HEK293 (cell line): Measurements from ENCODE around the gene ANKRD45.
A peak's percentile ranks its signal among the peaks of the same experiment; 100 is the strongest.
"Not testable (repeated sequence)": the region's sequence is repeated elsewhere in the genome, so short reads cannot be mapped to it uniquely, and the experiment has no call there.

Experiments used
- CTCF ChIA-PET: fragments of 350-600 bp; formaldehyde crosslinking; extraction: SDS; loops from one replicate; lab custom pipeline; 2021; ENCODE audit warnings: antibody characterized with exemption; lab: Yijun Ruan, JAX
- POLR2A ChIA-PET: fragments of 300-600 bp; formaldehyde crosslinking; extraction: SDS; loops from one replicate; lab custom pipeline; 2020; ENCODE audit warnings: antibody characterized with exemption, inconsistent platforms; lab: Yijun Ruan, JAX
- H3K27ac ChIP-seq: fragments of 200-500 bp; sonication (Bioruptor generic); 2 replicates; pipeline ENCODE4 v1.5.1; 2014; ENCODE audit warnings: low read depth, low read length, control low read depth, inconsistent platforms; ENCODE audit errors: extremely low read depth
- H3K36me3 ChIP-seq, 2 experiments: fragments of 200-500 bp in 1 of 2; sonication (Bioruptor generic) in 1 of 2; 1 replicate in 1 of 2; 2 replicates in 1 of 2; pipeline ENCODE4 v1.5.1; 2014 to 2017; ENCODE audit warnings: inconsistent platforms in 2 of 2, low read length in 2 of 2; ENCODE audit not compliant: control insufficient read depth in 2 of 2, insufficient read depth in 1 of 2
- H3K4me1 ChIP-seq: fragments of 200-500 bp; sonication (Bioruptor generic); 2 replicates; pipeline ENCODE4 v1.5.1; 2014; ENCODE audit warnings: mild to moderate bottlenecking, low read length, inconsistent platforms; ENCODE audit not compliant: control insufficient read depth, insufficient read depth
- H3K4me3 ChIP-seq: 2 replicates; pipeline ENCODE4 v1.5.1; 2011; ENCODE audit warnings: low read depth, mild to moderate bottlenecking, control low read depth, low read length, moderate library complexity
- H3K9me3 ChIP-seq: fragments of 200-500 bp; sonication (Bioruptor generic); 2 replicates; pipeline ENCODE4 v1.5.1; 2014; ENCODE audit warnings: low read depth, low read length, inconsistent platforms; ENCODE audit not compliant: control insufficient read depth, insufficient read depth
- ELK4 ChIP-seq: IDR thresholded peaks from 2 replicates; pipeline ENCODE4 v1.6.1; 2011; ENCODE audit warnings: mild to moderate bottlenecking, low read depth, low read length, borderline replicate concordance
- GLIS2 ChIP-seq: fragments of 450-650 bp; formaldehyde crosslinking; IDR thresholded peaks from 2 replicates; pipeline ENCODE4 v1.5.1; 2016; ENCODE audit warnings: missing biosample characterization, missing genetic modification characterization
- PRDM1 ChIP-seq: fragments of 450-650 bp; formaldehyde crosslinking; IDR thresholded peaks from 2 replicates; pipeline ENCODE4; 2016; ENCODE audit warnings: missing biosample characterization, missing genetic modification characterization
- PRDM6 ChIP-seq: fragments of 450-650 bp; formaldehyde crosslinking; IDR thresholded peaks from 2 replicates; pipeline ENCODE4 v1.5.1; 2017; ENCODE audit warnings: missing biosample characterization, missing genetic modification characterization
- ZNF146 ChIP-seq: fragments of 450-650 bp; formaldehyde crosslinking; IDR thresholded peaks from 2 replicates; pipeline ENCODE4 v1.5.1; 2016; ENCODE audit warnings: missing biosample characterization, missing genetic modification characterization
- ZNF148 ChIP-seq: fragments of 450-650 bp; formaldehyde crosslinking; IDR thresholded peaks from 2 replicates; pipeline ENCODE4 v1.5.0; 2017; ENCODE audit warnings: missing biosample characterization, missing genetic modification characterization, borderline replicate concordance
- ZNF175 ChIP-seq: fragments of 450-650 bp; formaldehyde crosslinking; IDR thresholded peaks from 2 replicates; pipeline ENCODE4 v1.5.1; 2016; ENCODE audit warnings: missing biosample characterization, missing genetic modification characterization
- ZNF184 ChIP-seq: fragments of 450-650 bp; IDR thresholded peaks from 2 replicates; pipeline ENCODE4 v1.5.1; 2018; ENCODE audit warnings: missing biosample characterization, mild to moderate bottlenecking, missing genetic modification characterization
- ZNF2 ChIP-seq: fragments of 450-650 bp; formaldehyde crosslinking; IDR thresholded peaks from 2 replicates; pipeline ENCODE4 v1.5.1; 2016; ENCODE audit warnings: missing biosample characterization, missing genetic modification characterization
- ZNF214 ChIP-seq: fragments of 450-650 bp; formaldehyde crosslinking; IDR thresholded peaks from 2 replicates; pipeline ENCODE4 v1.5.1; 2017; ENCODE audit warnings: missing biosample characterization, mild to moderate bottlenecking, missing genetic modification characterization, borderline replicate concordance
- ZNF302 ChIP-seq: fragments of 450-650 bp; formaldehyde crosslinking; IDR thresholded peaks from 2 replicates; pipeline ENCODE4 v1.5.1; 2016; ENCODE audit warnings: missing biosample characterization, missing genetic modification characterization, low read depth
- ZNF513 ChIP-seq: fragments of 450-650 bp; IDR thresholded peaks from 2 replicates; pipeline ENCODE4 v1.5.1; 2018; ENCODE audit warnings: missing biosample characterization, missing genetic modification characterization
- ZNF518A ChIP-seq: fragments of 450-650 bp; formaldehyde crosslinking; conservative IDR thresholded peaks from 2 replicates; pipeline ENCODE4 v1.5.1; 2016; ENCODE audit warnings: low read depth, missing biosample characterization, missing genetic modification characterization
- ZNF555 ChIP-seq: fragments of 450-650 bp; formaldehyde crosslinking; conservative IDR thresholded peaks from 2 replicates; pipeline ENCODE4 v1.5.1; 2017; ENCODE audit warnings: missing biosample characterization, mild to moderate bottlenecking, missing genetic modification characterization, inconsistent platforms
- ZSCAN16 ChIP-seq: fragments of 450-650 bp; formaldehyde crosslinking; IDR thresholded peaks from 2 replicates; pipeline ENCODE4 v1.5.1; 2016; ENCODE audit warnings: missing biosample characterization, missing genetic modification characterization

Gene ANKRD45

GRCh38 chr1:173682184-173682583 is 12.5 kb upstream of the ANKRD45 start:
- POLR2A ChIA-PET = no interaction called here
- CTCF ChIA-PET = interaction anchor here (0.7 kb wide), 1 partner anchor 191 kb away, joined by 4 read pairs; no protein-coding TSS in a partner anchor

GRCh38 chr1:173680152-173680551 is 10.5 kb upstream of the ANKRD45 start:
- H3K36me3 ChIP-seq, H3K4me3 ChIP-seq, POLR2A ChIA-PET, H3K27ac ChIP-seq, CTCF ChIA-PET, H3K9me3 ChIP-seq, H3K4me1 ChIP-seq: not testable (repeated sequence)
- TF ChIP-seq ZNF146 (tag by site-specific recombination) = peak; percentile 35; the same call in 1 of the 2 replicates

More at GRCh38 chr1:173682184-173682583, 12.5 kb upstream of the ANKRD45 start:
- no peaks in the 10 kb centered on the region for H3K36me3 ChIP-seq
- TF ChIP-seq ZNF555 (tag by site-specific recombination) (no peak), ZNF302 (tag by site-specific recombination) (no peak), ZNF175 (tag by site-specific recombination) (no peak), ZNF2 (tag by site-specific recombination) (no peak), ZNF214 (tag by site-specific recombination) (no peak)
- no peaks in the 10 kb centered on the region for H3K9me3 ChIP-seq
- H3K27ac ChIP-seq = no peak overlapping the region
- H3K4me1 ChIP-seq = no peaks in the 10 kb centered on the region
- H3K4me3 ChIP-seq = no peak overlapping the region

GRCh38 chr1:173674496-173674895 is 4.8 kb upstream of the ANKRD45 start:
- H3K4me3 ChIP-seq, H3K9me3 ChIP-seq, H3K4me1 ChIP-seq, H3K27ac ChIP-seq, CTCF ChIA-PET, H3K36me3 ChIP-seq, POLR2A ChIA-PET: not testable (repeated sequence)

- H3K4me1 ChIP-seq = no peaks in the 10 kb centered on the region
- no peaks in the 10 kb centered on the region for H3K36me3 ChIP-seq
- no peaks in the 10 kb centered on the region for H3K9me3 ChIP-seq
- POLR2A ChIA-PET = no interaction called here
- TF ChIP-seq ZNF184 (tag by site-specific recombination) (no peak), GLIS2 (tag by site-specific recombination) (no peak), ZNF148 (tag by site-specific recombination) (no peak), ZNF513 (tag by site-specific recombination) (no peak), PRDM6 (tag by site-specific recombination) (no peak), ZNF518A (tag by site-specific recombination) (no peak), ZSCAN16 (tag by site-specific recombination) (no peak), PRDM1 (tag by site-specific recombination) (no peak), ELK4 (no peak)
- TF ChIP-seq, all 188 proteins: peak for 0
- Histone ChIP-seq H3K27ac (no peak overlapping the region), H3K4me3 (no peak overlapping the region)
- CTCF ChIA-PET = no interaction called here
These were observed 3.0 kb downstream of the ANKRD45 start for GRCh38 chr1:173666646-173667045.
